Suprapubic skin (tissue), 4 donors: Measurements from ENCODE around the gene C10orf67. TPM values are rescaled to one million over a fixed set of nuclear protein-coding genes. Genes with fewer than 3 reads are reported as not detected.
"Not testable (repeated sequence)": the region's sequence is repeated elsewhere in the genome, so short reads cannot be mapped to it uniquely, and the experiment has no call there.

Experiments used
- DNase-seq, 2 donors: peaks; one replicate each; pipeline ENCODE4 v3.0.0-alpha.2; 2019; ENCODE audit warnings: low spot score in 2 of 2
- H3K27ac ChIP-seq: fragments of 200-600 bp; sonication (generic); one replicate; pipeline ENCODE4 v1.5.1; 2019
- H3K27me3 ChIP-seq: fragments of 200-600 bp; sonication (generic); one replicate; pipeline ENCODE4 v1.5.1; 2019
- H3K36me3 ChIP-seq: fragments of 200-600 bp; sonication (generic); one replicate; pipeline ENCODE4 v1.5.1; 2019
- H3K4me1 ChIP-seq: fragments of 200-600 bp; sonication (generic); one replicate; pipeline ENCODE4 v1.5.1; 2019
- H3K4me3 ChIP-seq: fragments of 200-600 bp; sonication (generic); one replicate; pipeline ENCODE4 v1.5.1; 2019; ENCODE audit warnings: mild to moderate bottlenecking
- H3K9me3 ChIP-seq: fragments of 200-600 bp; sonication (generic); one replicate; pipeline ENCODE4 v1.5.1; 2019
- EP300 ChIP-seq: sonication (generic); formaldehyde crosslinking; IDR thresholded peaks from one replicate; pipeline ENCODE4 v1.6.1; 2017; ENCODE audit warnings: antibody characterized with exemption
- POLR2A ChIP-seq, 2 donors: fragments of 450-650 bp; IDR thresholded peaks; one replicate each; pipeline ENCODE4 v1.6.1; 2017; ENCODE audit warnings: antibody characterized with exemption in 2 of 2, mild to moderate bottlenecking in 2 of 2, moderate library complexity in 2 of 2
- POLR2AphosphoS5 ChIP-seq, 3 donors: sonication (generic); formaldehyde crosslinking; IDR thresholded peaks; one replicate each; pipeline ENCODE4 v1.6.1; 2017; ENCODE audit warnings: antibody characterized with exemption in 3 of 3
- WGBS: methylation state at CpG from one replicate; pipeline ENCODE4 v1.1.5; 2018; 5-methylcytosine and 5-hydroxymethylcytosine counted together
- total RNA-seq, 4 donors: library from RNA; depleted of rRNA; stranded (reverse); fragments of >200 nt; gene quantifications; one replicate each; pipeline ENCODE4 v1.1.0, GENCODE V29; 2016
- TF ChIP-seq, protein P1 (sequence below), 2 donors: fragments of 200-600 bp in 1 of 2; fragments of 450-650 bp in 1 of 2; sonication (generic) in 1 of 2; IDR thresholded peaks; one replicate each; pipeline ENCODE4 v1.5.1; 2016 to 2019; ENCODE audit warnings: antibody characterized with exemption in 2 of 2, mild to moderate bottlenecking in 1 of 2, moderate library complexity in 1 of 2

The C10orf67 gene
- total RNA-seq, 4 donors from 2014 or later: 0.93 to 1.5 (median 1.5) TPM

DNA sequence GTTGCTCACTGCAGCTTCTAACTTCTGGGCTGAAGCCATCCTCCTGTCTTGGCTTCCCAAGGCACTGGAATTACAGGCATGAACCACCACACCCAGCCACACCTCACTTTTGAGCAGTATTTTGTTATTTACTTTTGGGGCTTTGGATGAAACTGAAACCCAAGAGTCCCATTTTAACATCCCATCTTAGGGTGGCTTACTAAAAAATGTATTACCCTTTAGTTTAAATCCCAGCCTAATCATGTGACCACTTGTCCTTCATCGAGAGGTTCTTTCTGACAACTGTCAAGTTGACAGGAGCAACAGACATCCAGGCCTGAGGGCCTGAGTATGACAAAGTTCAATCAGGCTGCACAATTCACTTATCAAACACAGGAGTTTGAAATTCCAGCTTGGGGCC is 33.6 kb downstream of the C10orf67 start:
- 87% methylated on average over 1 of the region's 1 CpG for WGBS
- H3K27me3 ChIP-seq: no peaks in the 10 kb centered on the region
- no peak overlapping the region for H3K4me3 ChIP-seq
- DNase-seq: no peak
- TF ChIP-seq, protein P1, sequence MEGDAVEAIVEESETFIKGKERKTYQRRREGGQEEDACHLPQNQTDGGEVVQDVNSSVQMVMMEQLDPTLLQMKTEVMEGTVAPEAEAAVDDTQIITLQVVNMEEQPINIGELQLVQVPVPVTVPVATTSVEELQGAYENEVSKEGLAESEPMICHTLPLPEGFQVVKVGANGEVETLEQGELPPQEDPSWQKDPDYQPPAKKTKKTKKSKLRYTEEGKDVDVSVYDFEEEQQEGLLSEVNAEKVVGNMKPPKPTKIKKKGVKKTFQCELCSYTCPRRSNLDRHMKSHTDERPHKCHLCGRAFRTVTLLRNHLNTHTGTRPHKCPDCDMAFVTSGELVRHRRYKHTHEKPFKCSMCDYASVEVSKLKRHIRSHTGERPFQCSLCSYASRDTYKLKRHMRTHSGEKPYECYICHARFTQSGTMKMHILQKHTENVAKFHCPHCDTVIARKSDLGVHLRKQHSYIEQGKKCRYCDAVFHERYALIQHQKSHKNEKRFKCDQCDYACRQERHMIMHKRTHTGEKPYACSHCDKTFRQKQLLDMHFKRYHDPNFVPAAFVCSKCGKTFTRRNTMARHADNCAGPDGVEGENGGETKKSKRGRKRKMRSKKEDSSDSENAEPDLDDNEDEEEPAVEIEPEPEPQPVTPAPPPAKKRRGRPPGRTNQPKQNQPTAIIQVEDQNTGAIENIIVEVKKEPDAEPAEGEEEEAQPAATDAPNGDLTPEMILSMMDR (IDR thresholded peaks at IDR 0.05): no peak
- TF ChIP-seq POLR2A (IDR thresholded peaks at IDR 0.05): no peak
- no peak for TF ChIP-seq EP300
- TF ChIP-seq POLR2AphosphoS5 (IDR thresholded peaks at IDR 0.05): no peak
- H3K9me3 ChIP-seq: no peaks in the 10 kb centered on the region
- H3K27ac ChIP-seq: no peak overlapping the region
- H3K4me1 ChIP-seq: no peaks in the 10 kb centered on the region
- no peaks in the 10 kb centered on the region for H3K36me3 ChIP-seq

DNA sequence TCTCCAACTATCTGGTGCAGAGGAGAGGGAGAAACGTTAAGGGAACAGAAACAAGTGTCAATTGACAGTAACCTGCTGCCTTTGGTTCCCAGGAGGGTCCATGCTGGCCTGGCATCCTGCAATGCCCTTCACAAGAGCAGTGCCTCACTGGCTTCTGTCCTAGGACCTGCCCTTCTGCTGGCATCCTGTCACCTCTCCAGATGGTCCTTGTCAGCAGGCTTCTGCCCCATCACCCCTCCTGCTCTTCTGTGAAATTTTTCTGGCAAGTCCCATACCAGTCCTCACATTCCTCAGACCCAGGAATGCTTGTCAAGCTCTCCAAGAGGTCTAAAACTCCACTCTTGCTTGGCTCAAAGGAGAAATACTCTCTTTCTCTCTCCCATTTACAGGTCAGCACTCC is 34.2 kb downstream of the C10orf67 start:
- no peaks in the 10 kb centered on the region for H3K36me3 ChIP-seq
- DNase-seq: no peak
- H3K27ac ChIP-seq: no peak overlapping the region
- no peaks in the 10 kb centered on the region for H3K4me1 ChIP-seq
- H3K27me3 ChIP-seq: no peaks in the 10 kb centered on the region
- TF ChIP-seq, protein P1 (IDR thresholded peaks at IDR 0.05): no peak
- TF ChIP-seq POLR2AphosphoS5 (IDR thresholded peaks at IDR 0.05) (no peak), POLR2A (IDR thresholded peaks at IDR 0.05) (no peak), EP300 (no peak)
- 17% methylated on average over 1 of the region's 1 CpG for WGBS
- H3K4me3 ChIP-seq: no peak overlapping the region
- H3K9me3 ChIP-seq: no peaks in the 10 kb centered on the region

DNA sequence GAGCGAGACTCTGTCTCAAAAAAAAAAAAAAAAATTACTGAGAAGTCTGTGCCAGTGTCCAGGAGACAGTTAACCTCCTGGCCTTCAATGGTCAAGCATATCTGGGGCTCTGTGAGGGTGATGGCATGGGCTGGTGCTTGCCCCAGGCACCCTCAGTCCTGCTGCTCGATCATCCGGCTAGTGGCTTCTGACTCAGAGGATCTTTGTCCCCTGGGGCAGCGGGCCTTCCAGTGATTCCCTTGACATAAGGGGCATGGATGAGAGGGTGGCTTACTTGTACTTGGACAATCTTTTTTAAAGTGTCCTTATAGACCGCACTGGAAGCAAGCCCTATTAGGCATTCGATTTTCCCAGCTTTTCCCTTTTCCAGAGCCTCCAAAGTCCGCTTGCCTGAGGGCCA is 44.6 kb downstream of the C10orf67 start:
- WGBS: 87% methylated on average over 7 of the region's 7 CpGs
- not testable (repeated sequence) for H3K4me1 ChIP-seq

DNA sequence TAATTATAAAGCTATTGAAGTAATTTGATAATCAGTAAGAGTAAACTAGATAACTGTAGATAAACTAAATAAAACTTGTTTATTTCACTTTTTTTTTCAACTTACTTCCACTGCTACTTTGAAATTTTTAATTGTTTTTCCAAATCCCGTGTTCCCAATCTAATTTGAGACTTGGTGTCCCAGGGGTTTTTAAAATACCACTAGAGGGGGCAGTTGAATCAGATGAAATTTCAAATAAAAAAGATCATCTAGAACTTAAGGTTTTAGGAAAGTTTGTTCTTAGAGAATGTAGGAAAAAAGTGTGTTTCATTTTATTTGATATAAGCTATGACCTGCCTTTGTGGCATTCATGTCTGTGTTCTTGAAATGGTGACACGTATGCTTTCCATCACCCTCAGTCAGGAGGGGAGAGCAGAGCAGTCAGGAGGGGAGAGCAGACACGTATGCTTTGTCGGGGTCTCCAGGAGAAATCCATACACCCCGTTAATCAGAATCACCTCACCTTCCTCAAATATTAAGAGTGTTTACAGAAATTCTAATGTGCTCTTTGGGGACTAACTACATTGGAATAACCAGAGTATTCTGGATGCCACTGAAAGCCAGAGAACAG is 49.9 kb downstream of the C10orf67 start:
- Histone ChIP-seq H3K9me3 (no peaks in the 10 kb centered on the region), H3K36me3 (no peaks in the 10 kb centered on the region), H3K27ac (no peak overlapping the region), H3K27me3 (peaks cover 10% of the 10 kb centered on the region), H3K4me3 (no peak overlapping the region), H3K4me1 (no peaks in the 10 kb centered on the region)
- no peak for TF ChIP-seq EP300
- TF ChIP-seq, protein P1 (IDR thresholded peaks at IDR 0.05): no peak
- TF ChIP-seq POLR2A (IDR thresholded peaks at IDR 0.05): no peak
- TF ChIP-seq POLR2AphosphoS5 (IDR thresholded peaks at IDR 0.05): no peak
- DNase-seq: no peak
- whole genome bisulfite sequencing: 60% methylated on average over 5 of the region's 5 CpGs

More for the DNA sequence above, 44.6 kb downstream of the C10orf67 start:
- H3K27me3 ChIP-seq, H3K27ac ChIP-seq, DNase-seq, H3K36me3 ChIP-seq, H3K4me3 ChIP-seq, H3K9me3 ChIP-seq: not testable (repeated sequence)

DNA sequence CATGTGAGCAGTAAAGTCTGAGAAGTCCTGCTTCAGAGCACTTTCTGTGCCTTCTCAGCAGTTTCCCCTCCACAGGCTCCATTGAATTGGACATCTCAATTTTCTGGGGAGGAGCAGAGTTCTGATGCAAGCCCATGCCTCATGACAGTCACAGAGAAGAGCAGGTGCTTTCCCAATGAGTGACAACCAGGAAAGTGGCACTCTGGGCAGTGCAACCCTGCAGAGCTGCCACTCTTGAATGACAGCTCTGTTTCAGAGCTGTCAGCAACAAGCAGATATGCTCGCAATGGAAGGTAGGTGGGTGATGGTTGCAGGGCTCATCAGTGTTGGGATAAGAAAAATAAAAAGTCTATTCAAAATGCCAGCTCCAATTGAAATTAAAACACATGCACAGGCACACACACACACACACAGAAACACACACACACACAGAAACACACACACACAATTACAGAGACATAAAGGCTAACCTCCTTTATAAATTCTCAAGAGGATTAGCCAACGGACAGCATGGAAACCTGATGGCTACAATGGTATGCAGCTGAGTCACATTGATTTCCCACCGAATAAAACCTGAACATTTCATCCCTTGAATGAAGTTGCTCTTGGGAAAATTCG is 50.5 kb downstream of the C10orf67 start:
- Histone ChIP-seq H3K27ac (no peak overlapping the region), H3K4me3 (no peak overlapping the region), H3K9me3 (no peaks in the 10 kb centered on the region), H3K27me3 (peaks cover 10% of the 10 kb centered on the region), H3K4me1 (no peaks in the 10 kb centered on the region), H3K36me3 (no peaks in the 10 kb centered on the region)
- DNase-seq: no peak
- WGBS: 63% methylated on average over 4 of the region's 4 CpGs
- TF ChIP-seq EP300 (no peak), POLR2AphosphoS5 (IDR thresholded peaks at IDR 0.05) (no peak), POLR2A (IDR thresholded peaks at IDR 0.05) (no peak)
- TF ChIP-seq, protein P1 (IDR thresholded peaks at IDR 0.05): no peak
